Adrenal gland (tissue), 5 donors: Measurements from ENCODE around the gene VWDE.

Experiments
- POLR2A ChIP-seq, 2 donors: fragments of 450-650 bp; IDR thresholded peaks; one replicate each; pipeline ENCODE4 v1.6.1; 2017; ENCODE audit warnings: antibody characterized with exemption in 2 of 2, mild to moderate bottlenecking in 2 of 2, moderate library complexity in 1 of 2
- TF ChIP-seq, protein P1 (sequence below), 6 experiments: fragments of 450-650 bp in 4 of 6; fragments of 200-600 bp in 2 of 6; sonication (generic) in 1 of 6; IDR thresholded peaks; 1 replicate in 5 of 6; 2 replicates in 1 of 6; pipeline versions ENCODE4 v1.5.1 to v1.8.0; 2016 to 2021; ENCODE audit warnings: antibody characterized with exemption in 6 of 6, mild to moderate bottlenecking in 2 of 6, moderate library complexity in 1 of 6
- donor health status: DM: no; HTN: no; CAD: no.

DNA sequence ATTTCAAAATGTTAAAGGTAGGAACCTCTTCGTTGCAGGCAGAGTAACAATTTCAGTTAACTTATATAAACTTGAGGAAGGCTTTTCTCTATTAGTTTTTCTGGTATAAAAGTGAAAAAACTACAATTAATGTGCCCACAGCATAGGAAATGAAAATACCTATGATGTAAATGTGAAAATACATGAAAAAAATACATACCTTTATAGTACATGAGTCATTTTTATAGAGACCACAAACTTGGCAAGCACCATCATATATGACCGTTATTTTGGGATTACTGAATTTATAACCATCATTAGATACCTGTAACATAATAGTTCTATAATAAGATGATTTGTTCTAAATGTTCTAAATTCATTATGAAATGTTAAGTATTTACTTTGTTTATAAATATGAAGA is 42.7 kb downstream of the VWDE start:
- TF ChIP-seq, protein P1, sequence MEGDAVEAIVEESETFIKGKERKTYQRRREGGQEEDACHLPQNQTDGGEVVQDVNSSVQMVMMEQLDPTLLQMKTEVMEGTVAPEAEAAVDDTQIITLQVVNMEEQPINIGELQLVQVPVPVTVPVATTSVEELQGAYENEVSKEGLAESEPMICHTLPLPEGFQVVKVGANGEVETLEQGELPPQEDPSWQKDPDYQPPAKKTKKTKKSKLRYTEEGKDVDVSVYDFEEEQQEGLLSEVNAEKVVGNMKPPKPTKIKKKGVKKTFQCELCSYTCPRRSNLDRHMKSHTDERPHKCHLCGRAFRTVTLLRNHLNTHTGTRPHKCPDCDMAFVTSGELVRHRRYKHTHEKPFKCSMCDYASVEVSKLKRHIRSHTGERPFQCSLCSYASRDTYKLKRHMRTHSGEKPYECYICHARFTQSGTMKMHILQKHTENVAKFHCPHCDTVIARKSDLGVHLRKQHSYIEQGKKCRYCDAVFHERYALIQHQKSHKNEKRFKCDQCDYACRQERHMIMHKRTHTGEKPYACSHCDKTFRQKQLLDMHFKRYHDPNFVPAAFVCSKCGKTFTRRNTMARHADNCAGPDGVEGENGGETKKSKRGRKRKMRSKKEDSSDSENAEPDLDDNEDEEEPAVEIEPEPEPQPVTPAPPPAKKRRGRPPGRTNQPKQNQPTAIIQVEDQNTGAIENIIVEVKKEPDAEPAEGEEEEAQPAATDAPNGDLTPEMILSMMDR (IDR thresholded peaks at IDR 0.05) = no peak
- no peak for TF ChIP-seq POLR2A (IDR thresholded peaks at IDR 0.05)
